Kidney tubule cell (primary cell): Measurements from ENCODE around the gene PDCD2L.
"Not testable (repeated sequence)": the region's sequence is repeated elsewhere in the genome, so short reads cannot be mapped to it uniquely, and the experiment has no call there.

Source experiments
- DNase-seq: peaks from one replicate; pipeline ENCODE4 v3.0.0-alpha.2; 2018; ENCODE audit warnings: low spot score

PDCD2L gene

GRCh38 chr19:34469026-34469425, 64.8 kb downstream of the PDCD2L start:
- not testable (repeated sequence) for DNase-seq

GRCh38 chr19:34471906-34472700, 67.9 kb downstream of the PDCD2L start:
- DNase-seq = no peak

GRCh38 chr19:34474233-34474989, 70.2 kb downstream of the PDCD2L start:
- DNase-seq = no peak

- DNase-seq = peak; percentile 29
Observed at GRCh38 chr19:34475026-34475974, 71.1 kb downstream of the PDCD2L start.
